HG03575 (cell line): ENCODE measurements around the gene SP140L.
"Not testable (repeated sequence)": the region's sequence is repeated elsewhere in the genome, so short reads cannot be mapped to it uniquely, and the experiment has no call there.

Experiments used
- ATAC-seq: cut with Tn5 transposase; IDR thresholded peaks from one replicate; pipeline ENCODE4 v1.9.1; 2021; ENCODE audit not compliant: unreplicated experiment, insufficient number of reproducible peaks, low FRiP score; ENCODE audit errors: extremely low read depth

The SP140L gene

GRCh38 chr2:230322561-230323384 is 4.2 kb upstream of the SP140L start:
- ATAC-seq, result no peak

DNA sequence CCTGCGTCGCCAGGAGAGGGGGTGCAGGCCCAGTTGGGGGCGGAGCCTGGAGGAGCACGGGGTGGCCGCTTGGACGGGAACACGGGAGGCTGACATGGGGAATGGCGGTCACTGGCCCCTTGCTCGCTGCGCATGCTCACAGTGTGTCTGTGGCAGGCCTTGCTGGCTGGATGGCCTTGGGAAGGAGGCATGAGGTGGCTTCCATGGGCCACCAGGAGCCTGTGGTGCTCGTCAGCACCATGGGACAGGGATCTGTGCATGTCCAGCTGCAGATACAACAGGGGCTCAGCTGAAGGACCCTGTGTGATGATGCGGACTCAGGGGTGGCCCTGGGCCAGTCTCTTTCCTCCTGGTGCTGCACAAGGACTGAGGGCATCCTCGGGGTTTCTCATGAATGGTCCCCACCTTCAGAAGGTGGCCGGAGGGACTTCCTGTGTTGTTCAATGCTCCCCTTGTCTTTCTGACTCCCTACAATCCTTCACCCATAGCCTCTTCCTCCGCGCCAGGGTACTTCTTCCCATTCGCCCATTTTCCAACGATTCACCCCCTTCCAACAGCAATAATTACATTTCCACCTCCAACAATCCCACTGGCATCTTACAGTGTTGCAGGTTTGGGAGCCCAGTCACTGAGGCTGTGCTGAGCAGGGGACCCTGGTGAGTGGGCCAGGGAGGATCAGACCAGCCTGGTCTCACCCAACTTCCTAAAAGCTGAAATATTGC is 3.4 kb upstream of the SP140L start:
- no peak for ATAC-seq

DNA sequence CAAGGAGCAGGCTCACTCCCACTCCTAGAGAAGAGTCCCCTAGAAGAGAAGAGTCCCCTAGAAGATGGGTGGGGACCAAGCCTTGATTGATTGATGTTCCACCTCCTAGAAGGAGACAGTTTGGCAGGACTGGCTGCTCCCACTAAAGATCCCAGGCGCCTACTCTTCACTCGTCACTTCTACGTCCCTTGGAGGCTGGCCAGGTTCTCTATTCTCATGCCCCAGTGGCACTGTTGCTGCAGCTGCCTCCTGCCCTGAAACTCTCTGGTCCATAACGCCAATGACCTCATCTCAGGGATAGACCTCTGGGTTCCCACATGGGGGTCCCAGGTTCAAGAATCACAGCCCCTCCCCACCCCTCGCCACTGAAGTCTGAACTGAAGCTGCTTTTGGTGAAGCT is 2.5 kb upstream of the SP140L start:
- ATAC-seq, result no peak

GRCh38 chr2:230325316-230326243 is 1.4 kb upstream of the SP140L start:
- no peak for ATAC-seq

DNA sequence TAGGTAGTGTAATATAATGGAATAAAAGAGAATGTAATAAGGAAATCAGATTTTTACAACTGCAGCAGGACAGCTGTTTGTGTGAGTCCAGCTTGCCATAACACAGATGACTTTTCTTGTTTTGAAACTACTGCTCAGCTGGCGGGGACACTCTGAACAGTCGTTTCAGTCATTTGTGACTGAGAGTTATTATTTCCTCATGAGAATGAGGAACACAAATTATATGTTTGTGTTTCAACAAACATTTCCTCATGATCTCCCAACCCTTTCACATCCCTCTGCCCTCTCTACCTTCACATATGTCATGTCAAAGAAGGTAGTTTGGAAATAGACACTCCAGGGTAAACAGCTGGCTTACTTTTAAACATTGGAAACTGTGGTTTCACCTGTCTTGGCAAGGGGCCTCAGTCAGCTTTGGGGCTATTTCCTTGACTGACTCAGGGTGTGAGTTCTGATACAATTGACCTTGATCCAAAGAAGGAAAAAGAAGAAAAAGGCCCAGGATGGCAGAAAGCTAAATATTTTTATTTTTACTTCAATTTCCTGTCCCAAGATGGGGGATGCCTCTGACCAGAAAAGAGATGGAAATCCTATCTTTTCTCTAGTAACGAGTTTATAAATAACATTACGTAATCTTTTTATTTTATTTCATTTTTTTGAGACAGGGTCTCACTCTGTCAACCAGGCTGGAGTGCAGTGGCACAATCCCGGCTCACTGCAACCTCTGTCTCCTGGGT is 593 bp downstream of the SP140L start:
- peak; percentile 14 for ATAC-seq

- no peak for ATAC-seq
Observed at GRCh38 chr2:230328155-230328458, 1.1 kb downstream of the SP140L start.

GRCh38 chr2:230329946-230330605 is 3.1 kb downstream of the SP140L start:
- no peak for ATAC-seq

DNA sequence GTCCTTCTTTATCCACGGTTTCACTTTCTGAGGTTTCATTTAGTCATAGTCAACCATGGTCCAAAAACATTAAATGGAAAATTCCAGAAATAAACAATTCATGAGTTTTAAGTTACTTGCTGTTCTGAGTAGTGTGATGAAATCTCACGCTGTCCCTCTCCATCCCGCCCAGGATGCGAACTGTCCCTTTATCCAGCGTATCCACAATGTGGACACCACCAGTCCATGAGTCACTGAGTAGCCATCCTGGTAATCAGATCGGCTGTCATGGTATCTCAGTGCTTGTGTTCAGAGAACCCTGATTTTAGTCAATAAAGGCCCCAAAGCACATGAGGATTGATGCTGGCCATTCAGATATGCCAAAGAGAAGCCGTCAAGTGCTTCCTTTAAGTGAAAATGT is 3.7 kb downstream of the SP140L start:
- ATAC-seq, result no peak

GRCh38 chr2:230335461-230335863 is 8.5 kb downstream of the SP140L start:
- no peak for ATAC-seq

- ATAC-seq, result no peak
Observed at GRCh38 chr2:230335864-230336506, 9.0 kb downstream of the SP140L start.

DNA sequence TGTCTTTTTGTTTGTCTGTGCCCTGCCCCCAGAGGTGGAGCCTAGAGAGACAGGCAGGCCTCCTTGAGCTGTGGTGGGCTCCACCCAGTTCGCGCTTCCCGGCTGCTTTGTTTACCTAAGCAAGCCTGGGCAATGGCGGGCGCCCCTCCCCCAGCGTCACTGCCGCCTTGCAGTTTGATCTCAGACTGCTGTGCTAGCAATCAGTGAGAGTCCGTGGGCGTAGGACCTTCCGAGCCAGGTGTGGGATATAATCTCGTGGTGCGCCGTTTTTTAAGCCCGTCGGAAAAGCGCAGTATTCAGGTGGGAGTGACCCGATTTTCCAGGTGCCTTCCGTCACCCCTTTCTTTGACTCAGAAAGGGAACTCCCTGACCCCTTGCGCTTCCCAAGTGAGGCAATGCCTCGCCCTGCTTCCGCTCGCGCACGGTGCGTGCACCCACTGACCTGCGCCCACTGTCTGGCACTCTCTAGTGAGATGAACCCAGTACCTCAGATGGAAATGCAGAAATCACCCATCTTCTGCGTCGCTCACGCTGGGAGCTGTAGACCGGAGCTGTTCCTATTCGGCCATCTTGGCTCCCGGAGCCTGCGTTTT is 15.0 kb downstream of the SP140L start:
- ATAC-seq, result not testable (repeated sequence)

- ATAC-seq, result not testable (repeated sequence)
Observed at GRCh38 chr2:230343041-230343624, 16.1 kb downstream of the SP140L start.

DNA sequence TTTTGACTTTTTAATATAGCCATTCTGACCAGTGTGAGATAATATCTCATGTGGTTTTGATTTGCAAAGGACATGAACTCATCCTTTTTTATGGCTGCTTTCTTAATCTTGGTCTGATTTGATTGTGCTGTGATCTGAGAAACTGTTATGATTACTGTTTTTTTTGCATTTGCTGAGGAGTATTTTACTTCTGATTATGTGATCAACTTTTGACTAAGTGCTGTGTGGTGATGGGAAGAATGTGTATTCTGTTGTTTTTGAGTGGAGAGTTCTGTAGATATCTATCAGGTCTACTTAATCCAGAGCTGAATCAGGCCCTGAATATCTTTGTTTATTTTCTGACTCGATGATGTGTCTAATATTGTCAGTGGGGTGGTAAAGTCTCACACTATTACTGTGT is 16.8 kb downstream of the SP140L start:
- ATAC-seq, result no peak

DNA sequence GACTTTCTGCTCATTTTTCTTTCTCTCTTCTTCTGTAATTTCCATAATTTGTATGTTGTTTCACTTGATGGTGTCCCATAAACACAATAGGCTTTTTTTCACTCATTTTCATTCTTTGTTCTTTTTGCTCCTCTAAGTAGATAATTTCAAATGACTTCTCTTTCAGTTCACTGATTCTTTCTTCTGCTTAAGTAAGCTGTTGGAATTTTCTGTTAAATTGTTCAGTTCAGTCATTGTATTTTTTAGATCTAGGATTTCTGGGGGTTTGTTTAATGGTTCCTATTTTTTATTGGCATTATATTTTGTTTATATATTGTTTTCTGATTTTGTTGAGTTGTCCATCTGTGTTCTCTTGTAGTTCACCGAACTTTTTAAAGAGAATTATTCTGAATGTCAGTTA is 19.5 kb downstream of the SP140L start:
- no peak for ATAC-seq

DNA sequence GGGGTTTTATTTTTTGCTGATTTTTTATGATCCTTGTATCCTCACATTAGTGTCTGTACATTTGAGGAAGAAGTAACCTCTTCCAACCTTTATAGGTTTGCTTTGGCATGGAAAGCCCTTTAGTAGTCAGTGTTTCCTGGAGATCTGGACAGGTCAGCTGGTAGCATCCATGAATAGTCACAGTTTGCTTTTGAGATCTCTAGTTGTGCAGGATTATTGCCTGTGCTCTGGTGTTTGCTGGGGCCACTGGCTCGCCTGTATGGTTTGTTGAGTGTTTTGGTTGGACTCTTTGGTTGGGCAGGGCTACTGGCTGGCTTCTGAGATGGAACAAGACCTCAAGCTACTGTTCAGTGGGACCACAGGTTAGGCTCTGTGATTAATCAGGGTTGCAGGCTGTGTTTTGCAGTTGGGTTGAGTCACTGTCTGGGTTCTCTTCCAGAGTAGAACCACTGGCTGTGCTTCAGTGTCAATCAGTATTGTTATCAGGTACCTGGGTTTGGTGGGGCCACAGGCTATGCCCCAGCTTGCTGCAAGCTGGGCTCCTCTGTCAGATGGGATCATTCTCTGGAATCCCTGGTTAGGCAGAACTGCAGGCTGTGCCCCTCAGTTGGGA is 20.0 kb downstream of the SP140L start:
- no peak for ATAC-seq

GRCh38 chr2:230347659-230348305 is 20.8 kb downstream of the SP140L start:
- no peak for ATAC-seq
